Fibroblast of villous mesenchyme (primary cell): Measurements from ENCODE around the gene PDP2. TPM values are rescaled to one million over a fixed set of nuclear protein-coding genes. Genes with fewer than 3 reads are reported as not detected.

Experiments
- DNase-seq: peaks from one replicate; pipeline ENCODE4 v3.0.0-alpha.2; 2010; ENCODE audit warnings: low read depth
- H3K4me3 ChIP-seq: 2 replicates; pipeline ENCODE4 v1.5.1; 2011; ENCODE audit warnings: low read depth, mild to moderate bottlenecking, low read length
- CTCF ChIP-seq: IDR thresholded peaks from 2 replicates; pipeline ENCODE4 v1.5.1; 2012; ENCODE audit warnings: low read depth, mild to moderate bottlenecking, low read length; ENCODE audit not compliant: insufficient read depth
- total RNA-seq: library from RNA; depleted of rRNA; stranded (reverse); fragments of >200 nt; gene quantifications from 2 replicates; pipeline ENCODE4 v1.2.3, GENCODE V29; 2012

Gene PDP2
- total RNA-seq: 17.4 and 25.9 TPM in 2 replicates

GRCh38 chr16:66880288-66881013 lies at the start of gene PDP2:
PDP2 (plus strand) TSS chr16:66880515; CDS start chr16:66884285, 3,770 bp downstream.
- TF ChIP-seq CTCF: no peak
- peak within 1 kb of the TSS; percentile 72 for H3K4me3 ChIP-seq
- DNase-seq: peak; percentile 95

GRCh38 chr16:66832190-66832589 lies 48.1 kb upstream of the PDP2 start:
- H3K4me3 ChIP-seq: no peak overlapping the region
- no peak for DNase-seq
- no peak for TF ChIP-seq CTCF

- peak; percentile 25 for DNase-seq
- TF ChIP-seq CTCF: no peak
- H3K4me3 ChIP-seq: no peak overlapping the region
These were observed 47.5 kb upstream of the PDP2 start for GRCh38 chr16:66832661-66833305.

- no peak overlapping the region for H3K4me3 ChIP-seq
- DNase-seq: no peak
- no peak for TF ChIP-seq CTCF
These were observed 45.6 kb upstream of the PDP2 start for GRCh38 chr16:66834746-66835145.

GRCh38 chr16:66840883-66841282 lies 39.4 kb upstream of the PDP2 start:
- H3K4me3 ChIP-seq: no peak overlapping the region
- DNase-seq: no peak
- TF ChIP-seq CTCF: no peak

GRCh38 chr16:66841366-66841765 lies 38.9 kb upstream of the PDP2 start:
- no peak overlapping the region for H3K4me3 ChIP-seq
- DNase-seq: no peak
- TF ChIP-seq CTCF: no peak
